GM21390 (cell line): ENCODE data around the gene PRMT7.

Experiments
- ATAC-seq: cut with Tn5 transposase; IDR thresholded peaks from one replicate; pipeline ENCODE4 v1.9.1; 2021; ENCODE audit not compliant: unreplicated experiment

Gene PRMT7

GRCh38 chr16:68388124-68388523 is 77.3 kb downstream of the PRMT7 start:
- ATAC-seq, result no peak

- no peak for ATAC-seq
Measured at GRCh38 chr16:68389006-68389405, 78.2 kb downstream of the PRMT7 start.

GRCh38 chr16:68389750-68390371 is 79.0 kb downstream of the PRMT7 start:
- no peak for ATAC-seq

- no peak for ATAC-seq
Measured at GRCh38 chr16:68393333-68393732, 82.5 kb downstream of the PRMT7 start.

GRCh38 chr16:68395167-68395786 is 84.5 kb downstream of the PRMT7 start:
- ATAC-seq, result no peak

- ATAC-seq, result no peak
Measured at GRCh38 chr16:68395815-68396214, 85.0 kb downstream of the PRMT7 start.

- no peak for ATAC-seq
Measured at GRCh38 chr16:68396481-68396880, 85.7 kb downstream of the PRMT7 start.

- no peak for ATAC-seq
Measured at GRCh38 chr16:68397710-68398201, 86.9 kb downstream of the PRMT7 start.

GRCh38 chr16:68399456-68399855 is 88.6 kb downstream of the PRMT7 start:
- no peak for ATAC-seq

- no peak for ATAC-seq
Measured at GRCh38 chr16:68400083-68400923, 89.5 kb downstream of the PRMT7 start.

GRCh38 chr16:68400924-68401460 is 90.2 kb downstream of the PRMT7 start:
- ATAC-seq, result no peak

- ATAC-seq, result no peak
Measured at GRCh38 chr16:68401871-68402747, 91.3 kb downstream of the PRMT7 start.

GRCh38 chr16:68402748-68403040 is 91.9 kb downstream of the PRMT7 start:
- no peak for ATAC-seq

- no peak for ATAC-seq
Measured at GRCh38 chr16:68403177-68403576, 92.4 kb downstream of the PRMT7 start.

- no peak for ATAC-seq
Measured at GRCh38 chr16:68403704-68404103, 92.9 kb downstream of the PRMT7 start.

- no peak for ATAC-seq
Measured at GRCh38 chr16:68404736-68405345, 94.0 kb downstream of the PRMT7 start.

- ATAC-seq, result no peak
Measured at GRCh38 chr16:68406458-68407152, 95.8 kb downstream of the PRMT7 start.
